Central memory CD8-positive, alpha-beta T cell (primary cell): ENCODE measurements around the gene SIX3.

Experiments
- ATAC-seq: fragments of 150-1000 bp; cut with Tn5 transposase; replicated peaks from 2 replicates; pipeline ENCODE4 v1.10.0; 2022; ENCODE audit warnings: mild to moderate bottlenecking, moderate FRiP score, moderate number of reproducible peaks; ENCODE audit not compliant: poor library complexity, severe bottlenecking; ENCODE audit errors: extremely low read depth
- DNase-seq, 2 donors: peaks; one replicate each; pipeline ENCODE4 v3.0.0; 2021; ENCODE audit warnings: low spot score in 2 of 2
- H3K27ac Mint-ChIP-seq: one replicate; pipeline ENCODE4 v1.8.0; 2022; ENCODE audit warnings: low read depth, mild to moderate bottlenecking, moderate library complexity, mixed read lengths
- H3K27me3 Mint-ChIP-seq: one replicate; pipeline ENCODE4 v1.8.0; 2022; ENCODE audit warnings: mixed read lengths
- H3K36me3 Mint-ChIP-seq: one replicate; pipeline ENCODE4 v1.8.0; 2022; ENCODE audit warnings: mild to moderate bottlenecking, moderate library complexity, mixed read lengths; ENCODE audit not compliant: insufficient read depth
- H3K4me1 Mint-ChIP-seq: one replicate; pipeline ENCODE4 v1.8.0; 2022; ENCODE audit warnings: mixed read lengths
- H3K4me3 Mint-ChIP-seq: one replicate; pipeline ENCODE4 v1.8.0; 2022; ENCODE audit warnings: mild to moderate bottlenecking, moderate library complexity, mixed read lengths
- H3K9me3 Mint-ChIP-seq: one replicate; pipeline ENCODE4 v1.8.0; 2022; ENCODE audit warnings: mixed read lengths

Gene SIX3

DNA sequence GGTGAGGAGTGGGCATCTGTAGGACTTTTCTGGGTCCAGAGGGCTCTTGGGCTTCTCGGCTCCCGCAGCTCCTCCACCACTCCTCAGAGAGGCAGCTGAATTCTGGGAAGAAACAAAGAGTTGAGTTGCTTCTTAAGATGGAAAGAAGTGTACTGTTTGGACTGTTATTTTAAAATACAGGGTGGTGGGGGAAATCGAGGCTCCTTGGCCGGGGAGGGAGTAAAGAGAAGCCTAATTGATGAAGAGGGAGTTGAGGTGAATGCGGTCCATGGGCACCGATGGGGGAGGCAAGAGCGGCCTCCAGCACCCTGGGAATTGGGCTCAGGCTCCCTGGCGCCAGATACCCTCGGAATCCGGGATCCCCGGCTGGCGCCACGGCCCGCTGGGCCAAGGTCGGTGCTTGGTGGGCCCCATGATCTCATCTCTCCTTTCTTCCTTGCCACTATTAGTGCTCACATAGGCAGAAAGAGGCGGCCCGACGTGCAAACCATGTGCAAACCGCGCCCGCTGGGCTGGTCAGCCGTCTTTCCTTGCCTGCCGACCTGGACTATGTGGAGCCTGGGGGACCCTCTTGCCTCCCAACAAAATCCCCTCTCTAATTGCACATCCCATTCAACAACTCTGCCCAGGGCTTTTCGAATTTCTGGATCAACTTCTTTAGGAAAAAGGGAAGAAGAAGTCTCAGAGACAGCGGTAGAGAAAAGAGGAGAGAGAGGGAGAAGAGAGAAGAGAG is 604 bp upstream of the SIX3 start:
- H3K27ac Mint-ChIP-seq: no peak overlapping the region
- DNase-seq: no peak
- ATAC-seq: no peak
- peak overlapping the region; percentile 75 for H3K4me3 Mint-ChIP-seq
- no peaks in the 10 kb centered on the region for H3K9me3 Mint-ChIP-seq
- H3K36me3 Mint-ChIP-seq: no peaks in the 10 kb centered on the region
- H3K4me1 Mint-ChIP-seq: peaks cover 39% of the 10 kb centered on the region
- H3K27me3 Mint-ChIP-seq: peaks cover 82% of the 10 kb centered on the region

DNA sequence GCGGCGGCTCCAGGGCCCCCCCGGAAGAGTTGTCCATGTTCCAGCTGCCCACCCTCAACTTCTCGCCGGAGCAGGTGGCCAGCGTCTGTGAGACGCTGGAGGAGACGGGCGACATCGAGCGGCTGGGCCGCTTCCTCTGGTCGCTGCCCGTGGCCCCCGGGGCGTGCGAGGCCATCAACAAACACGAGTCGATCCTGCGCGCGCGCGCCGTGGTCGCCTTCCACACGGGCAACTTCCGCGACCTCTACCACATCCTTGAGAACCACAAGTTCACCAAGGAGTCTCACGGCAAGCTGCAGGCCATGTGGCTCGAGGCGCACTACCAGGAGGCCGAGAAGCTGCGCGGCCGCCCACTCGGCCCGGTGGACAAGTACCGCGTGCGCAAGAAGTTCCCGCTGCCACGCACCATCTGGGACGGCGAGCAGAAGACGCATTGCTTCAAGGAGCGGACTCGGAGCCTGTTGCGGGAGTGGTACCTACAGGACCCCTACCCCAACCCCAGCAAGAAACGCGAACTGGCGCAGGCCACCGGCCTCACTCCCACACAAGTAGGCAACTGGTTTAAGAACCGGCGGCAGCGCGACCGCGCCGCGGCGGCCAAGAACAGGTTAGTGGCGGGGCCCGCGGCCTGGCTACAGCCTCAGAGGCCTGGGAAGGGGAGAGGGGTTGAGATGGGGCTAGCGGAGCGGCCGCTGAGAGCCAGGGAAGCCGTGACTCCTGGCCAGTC is 965 bp downstream of the SIX3 start:
- H3K27ac Mint-ChIP-seq: peak overlapping the region; percentile 10
- peaks cover 82% of the 10 kb centered on the region for H3K27me3 Mint-ChIP-seq
- peak overlapping the region; percentile 75 for H3K4me3 Mint-ChIP-seq
- no peaks in the 10 kb centered on the region for H3K9me3 Mint-ChIP-seq
- ATAC-seq (no peak), DNase-seq (no peak)
- no peaks in the 10 kb centered on the region for H3K36me3 Mint-ChIP-seq
- peaks cover 39% of the 10 kb centered on the region for H3K4me1 Mint-ChIP-seq

DNA sequence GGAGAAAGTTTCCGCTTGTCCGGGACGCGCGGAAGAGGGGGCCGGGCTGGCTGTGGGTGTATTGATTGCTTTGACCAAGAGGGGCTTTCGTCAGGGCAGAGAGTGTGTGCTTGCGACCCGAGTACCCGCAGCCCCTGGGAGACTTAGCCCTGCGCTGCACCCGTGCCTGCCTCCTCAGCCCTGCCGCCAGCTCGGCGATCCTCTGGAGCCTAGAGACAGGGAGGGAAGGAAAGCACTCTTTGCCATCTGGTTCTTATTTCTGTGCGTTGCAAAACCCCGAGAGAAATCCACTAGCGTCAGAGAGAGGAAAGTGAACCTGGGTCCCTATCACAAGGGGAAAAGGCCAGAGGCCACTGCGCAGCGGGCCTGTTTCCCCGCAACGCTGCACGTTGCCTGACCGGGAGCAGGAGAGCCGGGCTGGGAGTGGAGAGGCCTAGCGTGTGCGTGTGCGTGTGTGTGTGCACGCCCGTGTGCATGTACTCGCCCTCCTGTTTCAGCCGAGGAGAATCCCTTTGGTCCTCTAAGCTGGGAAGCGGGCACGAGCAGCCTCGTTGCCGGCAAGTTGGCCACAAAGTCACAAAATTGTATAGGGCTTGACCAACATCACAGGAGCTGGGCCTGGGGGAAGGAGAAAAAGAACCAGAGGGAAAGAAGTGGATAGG is 1.7 kb downstream of the SIX3 start:
- no peaks in the 10 kb centered on the region for H3K9me3 Mint-ChIP-seq
- H3K27me3 Mint-ChIP-seq: peaks cover 89% of the 10 kb centered on the region
- H3K36me3 Mint-ChIP-seq: no peaks in the 10 kb centered on the region
- DNase-seq (no peak), ATAC-seq (no peak)
- peaks cover 39% of the 10 kb centered on the region for H3K4me1 Mint-ChIP-seq
- no peak overlapping the region for H3K27ac Mint-ChIP-seq
- H3K4me3 Mint-ChIP-seq: peak overlapping the region; percentile 75

DNA sequence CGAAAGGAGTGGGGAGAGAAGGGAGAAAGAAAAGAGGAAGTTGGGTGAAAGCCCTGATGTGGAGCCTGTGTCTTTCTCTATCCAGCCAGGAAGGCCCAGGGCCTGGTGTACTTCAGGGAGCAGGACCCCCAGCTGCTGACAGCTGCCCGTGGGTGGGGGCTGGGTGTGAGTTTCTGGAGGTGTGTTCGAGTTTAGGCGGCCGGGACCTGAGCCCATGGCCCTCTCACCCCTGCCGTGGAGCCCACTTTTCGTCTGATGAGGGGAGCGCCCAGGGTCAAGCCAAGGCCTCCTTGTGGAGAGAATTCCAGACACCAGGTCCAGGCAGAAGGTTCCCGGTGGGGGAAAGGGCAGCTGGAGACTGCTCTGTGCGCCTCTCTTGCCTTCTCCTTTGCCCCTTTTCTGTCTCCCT is 2.2 kb downstream of the SIX3 start:
- H3K27me3 Mint-ChIP-seq: peaks cover 92% of the 10 kb centered on the region
- H3K9me3 Mint-ChIP-seq: no peaks in the 10 kb centered on the region
- H3K4me1 Mint-ChIP-seq: peaks cover 39% of the 10 kb centered on the region
- peak overlapping the region; percentile 75 for H3K4me3 Mint-ChIP-seq
- ATAC-seq (no peak), DNase-seq (no peak)
- H3K36me3 Mint-ChIP-seq: no peaks in the 10 kb centered on the region
- no peak overlapping the region for H3K27ac Mint-ChIP-seq

DNA sequence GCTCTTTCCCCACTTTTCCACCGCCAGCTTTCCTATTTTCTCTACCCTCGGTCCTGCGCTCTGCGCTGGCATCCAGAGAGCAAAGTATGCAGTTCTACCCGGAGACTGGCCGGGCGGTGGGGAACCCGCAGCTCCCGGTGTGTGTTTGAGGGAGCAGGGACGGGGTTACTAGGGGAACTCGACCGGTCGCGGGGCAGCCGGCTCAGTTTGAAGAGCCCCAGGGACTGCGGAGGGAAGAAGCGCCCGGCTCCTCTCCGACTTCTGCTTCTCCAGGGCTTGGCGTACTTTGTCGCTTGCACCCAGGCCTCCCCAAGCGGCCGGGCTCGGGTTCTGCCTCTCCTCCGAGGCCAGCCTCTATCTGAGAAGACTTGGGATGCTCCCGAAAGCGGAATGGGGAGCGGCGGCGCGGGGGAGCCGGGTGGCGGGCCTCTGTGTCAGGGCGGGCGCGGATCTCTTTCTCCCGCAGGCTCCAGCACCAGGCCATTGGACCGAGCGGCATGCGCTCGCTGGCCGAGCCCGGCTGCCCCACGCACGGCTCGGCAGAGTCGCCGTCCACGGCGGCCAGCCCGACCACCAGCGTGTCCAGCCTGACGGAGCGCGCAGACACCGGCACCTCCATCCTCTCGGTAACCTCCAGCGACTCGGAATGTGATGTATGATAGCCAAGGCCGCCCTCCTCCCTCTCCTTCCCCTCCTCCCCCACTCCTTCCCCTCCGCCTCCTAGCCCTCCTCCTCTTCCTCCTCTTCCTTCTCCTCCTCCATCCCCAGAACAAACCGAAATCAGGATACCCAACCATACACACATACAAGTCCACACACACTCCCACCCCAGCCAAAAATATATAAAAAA is 2.8 kb downstream of the SIX3 start:
- DNase-seq (no peak), ATAC-seq (no peak)

DNA sequence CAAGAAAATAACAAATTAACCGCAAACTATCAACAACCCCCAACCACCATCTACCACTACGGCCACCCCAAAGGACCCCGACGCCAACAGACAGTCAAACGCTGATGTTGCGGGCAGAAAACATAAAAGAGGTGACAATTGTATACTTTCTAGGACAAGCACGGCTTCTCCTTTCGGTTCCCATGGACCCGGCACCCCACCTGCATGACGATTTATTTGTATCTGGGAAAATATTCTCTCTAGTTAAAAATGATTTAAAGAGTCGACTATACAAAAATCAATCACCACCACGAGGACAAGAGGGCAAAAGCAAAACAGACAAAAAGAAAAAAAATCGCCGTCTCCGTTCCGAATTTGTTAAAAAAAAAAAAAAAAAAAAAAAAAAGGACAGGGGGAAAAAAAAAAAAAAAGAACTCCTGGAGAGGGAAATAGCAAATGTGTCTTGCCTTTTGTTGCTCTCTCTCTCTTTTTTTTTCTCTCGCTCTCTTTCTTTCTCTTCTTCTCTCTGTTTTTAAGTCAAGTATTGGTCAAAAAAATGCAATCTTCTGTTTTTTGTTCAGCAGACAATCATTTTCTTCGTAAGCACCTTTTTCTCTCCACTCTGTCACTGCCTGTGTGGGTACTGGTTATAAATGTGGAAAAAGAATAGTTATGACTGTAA is 3.6 kb downstream of the SIX3 start:
- Mint-ChIP-seq H3K4me1 (peaks cover 39% of the 10 kb centered on the region), H3K4me3 (peak overlapping the region; percentile 10), H3K9me3 (no peaks in the 10 kb centered on the region), H3K27me3 (peaks cover 98% of the 10 kb centered on the region), H3K36me3 (no peaks in the 10 kb centered on the region), H3K27ac (no peak overlapping the region)
- no peak for ATAC-seq
- DNase-seq: no peak

More for the DNA sequence above, 2.8 kb downstream of the SIX3 start:
- peak overlapping the region; percentile 50 for H3K4me3 Mint-ChIP-seq
- H3K27me3 Mint-ChIP-seq: peaks cover 98% of the 10 kb centered on the region
- H3K36me3 Mint-ChIP-seq: no peaks in the 10 kb centered on the region
- no peak overlapping the region for H3K27ac Mint-ChIP-seq
- peaks cover 39% of the 10 kb centered on the region for H3K4me1 Mint-ChIP-seq
- H3K9me3 Mint-ChIP-seq: no peaks in the 10 kb centered on the region

DNA sequence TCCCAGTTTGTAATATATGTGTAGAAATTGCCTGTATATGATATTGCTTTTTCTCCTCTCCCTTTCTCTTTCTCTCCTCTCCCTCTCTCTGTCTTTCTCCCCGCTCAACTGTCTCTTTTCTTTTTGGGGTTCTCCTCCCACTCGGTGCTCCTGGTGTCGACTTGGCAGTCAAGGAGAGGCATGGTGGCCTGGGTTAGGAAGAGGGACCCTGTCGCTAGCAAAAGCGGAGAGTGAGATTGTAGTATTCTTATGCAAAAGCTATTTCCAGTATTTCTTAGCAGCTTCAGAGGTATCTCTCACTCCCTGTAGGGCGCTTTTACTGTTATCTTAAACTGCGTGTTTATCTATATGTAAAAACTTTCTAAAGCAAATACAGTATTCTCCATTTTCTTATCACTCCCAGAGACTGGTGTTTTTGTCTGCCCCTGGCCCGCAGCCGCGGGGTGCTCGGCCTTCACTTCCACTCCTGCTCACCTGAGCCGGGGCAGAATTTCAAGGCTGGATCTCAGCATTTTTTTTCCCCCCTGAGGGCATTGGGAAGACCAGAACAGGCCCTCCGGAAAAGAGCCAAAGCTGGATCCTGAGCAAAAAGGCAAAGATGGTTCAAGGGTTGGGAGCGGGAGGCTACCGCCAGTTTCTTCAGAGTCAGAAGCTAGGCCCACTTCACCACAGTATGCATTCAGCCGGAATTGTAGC is 4.3 kb downstream of the SIX3 start:
- H3K9me3 Mint-ChIP-seq: no peaks in the 10 kb centered on the region
- DNase-seq (no peak), ATAC-seq (no peak)
- no peak overlapping the region for H3K4me3 Mint-ChIP-seq
- H3K4me1 Mint-ChIP-seq: peaks cover 35% of the 10 kb centered on the region
- peaks cover 98% of the 10 kb centered on the region for H3K27me3 Mint-ChIP-seq
- no peaks in the 10 kb centered on the region for H3K36me3 Mint-ChIP-seq
- no peak overlapping the region for H3K27ac Mint-ChIP-seq

DNA sequence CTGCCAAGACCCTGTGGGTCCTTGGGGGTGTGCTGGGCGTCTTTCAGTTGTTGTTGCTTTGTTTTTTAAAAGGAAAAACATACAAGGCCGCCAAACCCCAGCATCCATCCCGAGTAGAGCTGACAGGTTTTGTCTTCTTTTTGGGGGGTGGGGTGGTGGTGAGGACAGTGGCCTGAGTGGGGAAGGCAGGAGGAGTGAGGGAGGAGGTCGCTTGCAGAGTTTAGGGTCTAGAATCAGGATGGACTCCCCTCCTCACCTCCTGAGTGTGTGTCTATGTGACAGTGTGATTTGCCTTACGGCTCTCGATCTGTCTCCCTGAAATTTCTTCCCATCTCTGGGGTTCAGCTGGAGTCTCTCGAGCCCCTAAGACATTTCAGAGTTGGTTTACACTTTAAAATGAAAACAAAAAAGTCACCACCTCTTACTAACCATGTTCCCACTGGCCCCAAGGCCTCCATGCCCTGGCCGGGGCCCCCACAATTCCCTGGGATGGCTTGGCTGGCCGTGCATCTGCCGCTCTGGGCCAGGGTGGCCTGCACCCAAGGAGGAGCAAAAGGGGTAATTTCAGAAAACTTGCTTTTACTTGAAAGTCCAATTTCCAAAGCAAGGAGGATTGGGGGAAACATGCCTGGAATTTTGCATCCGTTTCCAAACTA is 5.0 kb downstream of the SIX3 start:
- ATAC-seq: no peak
- H3K9me3 Mint-ChIP-seq: no peaks in the 10 kb centered on the region
- peaks cover 28% of the 10 kb centered on the region for H3K4me1 Mint-ChIP-seq
- no peaks in the 10 kb centered on the region for H3K36me3 Mint-ChIP-seq
- no peak for DNase-seq
- no peak overlapping the region for H3K27ac Mint-ChIP-seq
- H3K27me3 Mint-ChIP-seq: peaks cover 98% of the 10 kb centered on the region
- H3K4me3 Mint-ChIP-seq: no peak overlapping the region

DNA sequence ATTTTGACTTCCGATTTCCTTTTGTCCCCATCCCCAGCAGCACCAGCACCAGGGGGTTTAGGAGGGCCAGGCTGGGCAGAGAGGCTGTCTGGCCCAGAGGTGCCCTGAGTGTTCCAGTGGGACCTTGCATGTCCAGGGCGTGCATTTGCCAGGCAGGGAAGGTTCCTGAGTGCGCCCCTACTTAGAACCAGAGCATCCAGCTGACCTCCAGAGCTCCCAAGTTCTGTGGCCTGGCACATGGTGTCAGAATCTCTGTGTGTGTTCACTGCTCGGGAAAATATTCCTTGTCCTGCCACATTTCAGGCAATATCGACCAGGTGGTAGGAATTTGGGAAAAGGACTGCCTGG is 5.5 kb downstream of the SIX3 start:
- Mint-ChIP-seq H3K4me1 (peaks cover 23% of the 10 kb centered on the region), H3K27me3 (peaks cover 97% of the 10 kb centered on the region), H3K36me3 (no peaks in the 10 kb centered on the region), H3K4me3 (no peak overlapping the region), H3K9me3 (no peaks in the 10 kb centered on the region), H3K27ac (no peak overlapping the region)
- DNase-seq (no peak), ATAC-seq (no peak)

DNA sequence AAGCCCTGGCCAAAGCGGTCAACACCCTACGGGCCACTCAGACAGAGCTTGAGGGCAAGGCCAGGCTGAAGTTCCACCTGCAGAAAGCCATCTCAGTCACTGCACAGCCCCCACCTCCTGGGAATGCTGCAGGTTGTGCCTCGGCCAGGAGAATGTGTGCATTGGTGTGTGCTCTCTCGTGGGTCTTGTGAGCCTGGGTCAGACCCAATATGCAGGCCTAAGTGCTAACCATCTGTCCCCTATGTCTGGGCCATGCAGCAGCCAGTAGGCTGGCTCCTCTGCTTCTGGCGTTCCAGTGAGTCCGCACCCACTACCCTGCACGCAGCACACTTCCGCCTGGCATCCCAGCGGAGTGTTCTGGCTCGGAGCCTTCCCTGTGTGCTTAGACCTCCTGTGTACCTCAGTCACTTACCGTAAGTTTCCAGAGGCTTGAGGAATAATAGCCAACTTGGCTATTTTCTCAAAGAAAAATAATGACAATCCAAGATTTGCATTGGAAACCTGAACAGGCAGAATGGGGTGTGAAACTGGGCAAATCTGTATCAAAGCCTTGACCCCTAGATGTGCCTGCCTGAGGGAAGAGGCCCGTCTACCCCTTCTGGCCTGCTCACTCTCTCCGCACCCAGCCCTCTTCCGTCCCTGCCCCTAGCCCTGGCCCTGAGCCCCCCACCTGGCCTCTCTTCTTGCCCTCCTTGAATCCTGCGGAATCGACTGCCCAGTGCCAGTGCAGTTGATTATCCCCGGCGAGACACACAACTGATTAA is 7.2 kb downstream of the SIX3 start:
- ATAC-seq (no peak), DNase-seq (no peak)
- Mint-ChIP-seq H3K9me3 (no peaks in the 10 kb centered on the region), H3K4me3 (no peak overlapping the region), H3K36me3 (no peaks in the 10 kb centered on the region), H3K27ac (no peak overlapping the region), H3K4me1 (peaks cover 11% of the 10 kb centered on the region), H3K27me3 (peaks cover 94% of the 10 kb centered on the region)
